GM19043 (cell line): Measurements from ENCODE around the gene HIPK3.
"Not testable (repeated sequence)": the region's sequence is repeated elsewhere in the genome, so short reads cannot be mapped to it uniquely, and the experiment has no call there.

Experiments
- ATAC-seq: cut with Tn5 transposase; IDR thresholded peaks from one replicate; pipeline ENCODE4 v1.9.1; 2021; ENCODE audit warnings: low read depth; ENCODE audit not compliant: unreplicated experiment

The HIPK3 gene

GRCh38 chr11:33347490-33348125, 90.4 kb downstream of the HIPK3 start:
- ATAC-seq = no peak

- no peak for ATAC-seq
Observed at GRCh38 chr11:33350287-33350686, 93.1 kb downstream of the HIPK3 start.

- ATAC-seq = no peak
Observed at GRCh38 chr11:33358150-33358831, 101.1 kb downstream of the HIPK3 start.

DNA sequence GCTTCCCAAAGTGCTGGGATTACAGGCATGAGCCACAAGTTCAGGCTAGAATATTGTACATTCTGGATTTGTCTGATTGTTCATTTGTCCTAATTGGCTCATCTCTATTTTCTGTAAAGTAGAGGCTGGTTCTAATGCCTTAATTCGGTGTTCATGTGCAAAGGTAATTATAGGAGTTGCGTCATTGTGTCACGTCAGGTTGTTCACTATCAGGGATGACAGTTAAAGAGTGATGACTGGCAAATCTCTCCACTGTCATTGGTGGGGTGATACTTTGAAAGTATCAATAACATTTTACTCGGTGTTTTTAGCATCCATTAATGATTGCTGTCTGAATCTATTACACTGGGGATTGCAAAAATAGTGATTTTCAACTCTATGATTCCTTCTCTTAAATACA, 103.5 kb downstream of the HIPK3 start:
- ATAC-seq = no peak

DNA sequence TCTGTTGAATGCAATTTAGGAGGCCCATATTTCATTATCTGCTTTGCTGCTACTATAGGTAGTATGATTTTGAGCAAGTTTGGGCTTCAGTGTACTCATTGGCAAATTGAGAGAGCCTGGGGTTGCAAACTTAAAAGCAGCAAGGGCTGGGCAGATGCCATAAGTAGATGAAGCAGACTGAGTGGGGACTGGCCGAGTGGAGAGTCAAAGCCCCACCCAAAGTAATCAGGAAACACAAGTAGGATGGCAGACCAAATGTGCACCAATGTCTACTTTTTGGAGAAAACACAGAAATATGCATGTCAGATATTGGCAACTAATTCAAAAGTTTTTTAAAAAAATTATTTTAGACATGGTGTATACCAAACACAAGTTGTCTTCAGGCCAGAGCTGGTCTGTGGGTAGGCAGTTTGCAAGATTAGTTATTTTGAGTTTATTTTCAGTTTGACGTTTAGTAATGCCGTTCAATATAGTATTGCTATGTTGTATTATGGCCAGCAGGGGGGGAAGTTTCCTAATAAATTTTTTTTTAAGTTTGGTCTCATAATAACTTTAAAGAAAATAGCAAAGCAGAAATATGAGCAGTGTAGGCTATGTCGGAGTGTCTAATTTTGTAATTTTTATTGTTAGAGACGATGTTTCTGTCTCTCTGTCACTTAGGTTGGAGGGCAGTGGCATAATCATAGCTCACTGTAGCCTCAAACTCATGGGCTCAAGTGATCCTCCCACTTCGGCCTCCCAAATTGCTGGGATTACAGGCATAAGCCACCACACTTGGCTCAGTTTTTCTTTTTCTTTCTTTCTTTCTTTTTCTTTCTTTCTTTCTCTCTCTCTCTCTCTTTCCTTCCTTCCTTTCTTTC, 105.1 kb downstream of the HIPK3 start:
- no peak for ATAC-seq

DNA sequence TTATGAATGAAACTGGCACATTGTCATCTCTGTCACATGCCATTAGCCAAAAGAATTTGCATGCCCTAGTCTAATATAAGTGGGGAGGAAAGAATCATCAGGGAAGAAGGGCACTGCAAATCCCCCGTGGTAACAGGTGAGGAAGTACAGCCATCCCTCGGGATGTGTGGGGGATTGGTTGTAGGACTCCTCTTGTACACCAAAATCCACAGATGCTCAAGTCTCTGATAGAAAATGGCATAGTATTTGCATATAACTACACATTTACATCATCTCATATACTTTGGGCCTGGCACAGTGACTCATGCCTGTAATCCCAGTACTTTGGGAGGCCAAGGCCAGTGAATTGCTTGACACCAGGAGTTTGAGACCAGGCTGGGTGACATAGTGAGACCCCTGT, 109.7 kb downstream of the HIPK3 start:
- ATAC-seq = no peak

GRCh38 chr11:33368475-33368874, 111.3 kb downstream of the HIPK3 start:
- not testable (repeated sequence) for ATAC-seq

DNA sequence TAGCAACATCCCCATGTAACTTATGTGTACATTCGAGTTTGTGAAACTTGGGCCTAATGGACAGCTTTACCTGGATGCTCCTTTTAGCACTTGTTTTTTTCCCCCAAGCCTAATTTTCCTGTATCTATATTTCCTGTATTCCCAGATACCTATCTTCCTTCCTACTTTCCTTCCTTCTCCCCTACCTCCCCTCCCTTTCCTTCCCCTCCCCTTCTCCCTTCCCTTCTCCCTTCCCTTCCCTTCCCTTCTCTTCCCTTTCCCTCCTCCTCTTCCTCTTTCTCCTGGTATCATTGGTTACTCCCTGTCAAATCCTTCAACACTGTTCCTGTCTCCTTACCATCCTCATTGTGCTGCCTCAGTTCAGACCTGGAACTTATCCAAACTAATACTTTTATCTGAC, 111.8 kb downstream of the HIPK3 start:
- ATAC-seq = no peak

GRCh38 chr11:33373636-33374035, 116.5 kb downstream of the HIPK3 start:
- ATAC-seq = no peak

DNA sequence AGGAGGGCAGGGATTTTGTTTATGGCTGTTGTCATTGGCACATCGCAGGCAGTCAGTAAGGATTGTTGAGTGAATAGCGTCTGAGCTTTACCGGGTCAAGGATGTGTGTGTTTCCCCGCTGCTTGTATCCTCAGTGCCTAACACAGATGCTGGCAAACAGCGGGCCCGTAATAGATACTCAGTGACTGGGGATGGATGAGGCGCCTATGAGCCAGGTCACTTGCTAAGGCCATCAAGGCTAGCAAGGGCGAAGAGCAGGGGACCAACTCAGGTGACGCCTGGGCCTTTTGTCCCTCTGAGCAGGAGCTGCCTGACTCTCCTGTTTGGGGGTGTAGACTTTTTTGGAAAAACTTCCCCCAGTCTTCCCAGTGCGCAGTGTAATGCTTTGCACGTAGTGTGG, 118.1 kb downstream of the HIPK3 start:
- ATAC-seq = no peak

GRCh38 chr11:33375688-33376311, 118.6 kb downstream of the HIPK3 start, which contains the start of gene KIAA1549L:
KIAA1549L (plus strand) TSS chr11:33376108.
- ATAC-seq = no peak

GRCh38 chr11:33376331-33377310, 119.4 kb downstream of the HIPK3 start:
- ATAC-seq = no peak

DNA sequence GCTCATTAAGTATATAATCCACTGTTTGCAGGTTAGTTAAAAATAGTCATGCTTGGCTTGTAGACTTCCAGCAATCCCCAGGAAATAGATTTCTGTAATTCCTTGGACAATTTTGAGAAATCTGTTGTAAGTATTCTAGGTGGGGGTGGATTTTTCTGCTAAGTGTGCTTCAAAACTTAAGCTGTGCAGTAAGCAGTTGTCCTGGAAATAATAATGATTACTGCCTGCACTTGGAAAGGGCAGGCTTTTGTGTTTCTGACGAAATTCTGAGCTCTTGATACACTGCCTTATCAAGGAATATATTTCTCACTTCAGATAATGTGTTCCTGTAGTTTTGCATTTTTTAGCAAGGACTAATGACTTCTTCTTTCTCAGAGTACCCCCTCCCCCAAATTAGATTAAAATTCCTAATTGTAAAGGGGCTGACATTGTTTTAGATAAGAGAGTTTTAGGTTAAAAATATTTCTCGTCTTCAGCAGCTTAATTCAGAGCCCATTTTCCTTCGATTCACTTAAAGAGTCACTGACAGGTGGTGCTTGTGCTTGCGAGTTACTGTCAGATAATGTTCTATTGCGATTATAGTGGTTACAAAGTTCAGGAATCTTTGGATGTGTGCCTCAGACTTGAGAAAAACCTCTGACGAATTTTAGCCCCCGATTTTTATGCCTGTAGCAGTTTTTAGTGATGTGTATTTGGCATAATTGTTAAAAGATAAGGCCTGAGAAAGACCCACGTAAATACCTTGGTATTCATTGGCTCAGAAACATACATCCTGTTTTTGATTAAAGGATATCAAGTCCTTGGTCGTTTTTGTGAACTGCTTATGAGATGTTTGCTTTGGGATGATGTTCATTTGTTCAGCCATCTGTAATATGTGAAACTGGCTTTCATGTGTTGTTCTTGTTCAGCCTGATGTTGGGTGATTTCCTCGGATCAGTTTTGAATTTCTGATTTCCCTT, 120.5 kb downstream of the HIPK3 start:
- no peak for ATAC-seq

DNA sequence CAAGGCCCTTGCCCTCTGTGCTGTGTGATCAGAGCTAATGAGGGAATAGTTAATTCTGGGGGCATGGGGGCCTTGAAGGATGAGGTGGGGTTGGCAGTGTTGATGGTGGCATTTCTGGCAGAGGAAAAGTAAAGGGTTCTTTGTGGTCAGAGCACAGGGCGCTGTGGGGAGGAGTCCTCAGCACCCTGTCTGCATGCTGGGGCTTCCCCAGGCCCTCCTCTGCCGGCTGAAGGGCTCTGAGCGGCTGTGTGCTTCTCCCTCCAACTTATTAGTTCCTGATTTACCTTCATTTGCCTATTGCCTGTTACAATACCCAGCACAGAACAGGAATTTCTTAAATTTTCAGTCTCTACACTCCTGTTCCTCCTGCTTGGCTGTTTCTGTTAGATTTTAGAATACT, 122.8 kb downstream of the HIPK3 start:
- ATAC-seq = peak; percentile 56

DNA sequence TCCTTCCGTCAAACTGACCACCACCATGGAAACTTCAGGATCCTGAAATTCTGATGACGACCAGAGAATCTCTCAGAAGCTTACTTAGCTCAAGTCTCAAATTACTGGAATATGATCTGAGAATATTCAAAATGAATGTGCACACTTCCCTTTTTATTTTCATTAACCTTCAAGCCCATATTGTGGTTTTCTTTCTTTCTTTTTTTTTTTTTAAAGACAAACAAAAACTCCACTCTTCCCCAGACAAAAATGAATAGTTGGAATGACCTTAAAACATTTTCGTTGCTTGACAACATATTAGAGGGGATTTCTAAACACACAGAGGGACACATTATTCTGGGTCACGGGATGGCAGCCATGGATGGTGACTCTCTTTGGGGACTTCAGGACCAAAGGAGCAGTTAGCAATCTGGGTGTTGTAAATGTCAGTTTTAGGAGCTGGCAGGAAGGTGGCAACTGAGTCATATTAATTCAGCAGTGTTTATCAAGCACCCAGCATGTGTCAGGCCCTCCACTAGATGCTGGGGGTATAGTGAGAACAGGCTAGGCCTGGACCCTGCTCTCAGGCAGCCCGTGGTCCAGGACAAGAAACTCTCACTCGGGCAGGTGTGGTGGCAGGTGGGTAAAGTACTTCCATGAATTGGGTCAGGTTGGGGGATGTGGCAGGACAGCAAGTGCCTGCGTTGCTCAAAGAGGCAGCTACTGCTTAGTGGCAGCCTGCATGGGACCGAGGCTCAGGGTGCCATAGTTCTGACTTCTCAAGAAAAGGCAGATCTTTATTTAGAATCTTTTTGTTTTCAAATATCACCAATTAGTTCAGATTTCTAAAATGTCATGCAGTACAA, 126.1 kb downstream of the HIPK3 start:
- no peak for ATAC-seq

GRCh38 chr11:33383920-33384209, 126.7 kb downstream of the HIPK3 start:
- ATAC-seq = no peak

- no peak for ATAC-seq
Observed at GRCh38 chr11:33384220-33384619, 127.0 kb downstream of the HIPK3 start.

DNA sequence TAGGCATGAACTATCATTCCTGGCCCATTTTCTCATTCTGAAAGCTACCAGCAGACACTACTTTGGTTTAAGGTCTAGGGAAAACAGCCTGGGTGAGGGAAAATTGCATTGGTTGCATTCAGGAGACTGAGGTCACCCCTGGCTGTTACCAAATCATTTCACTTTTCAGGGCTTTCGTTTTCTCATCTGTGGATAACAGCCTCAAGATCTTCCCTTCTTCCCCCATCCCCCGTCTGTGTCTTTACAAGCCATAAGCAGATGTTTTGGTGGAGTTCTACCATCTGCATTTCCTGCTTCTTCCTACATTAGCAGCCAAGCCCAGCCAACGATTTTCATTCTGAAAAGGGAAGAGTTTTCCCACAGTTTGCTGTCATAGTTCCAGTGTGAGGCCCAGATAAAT, 130.4 kb downstream of the HIPK3 start:
- ATAC-seq = peak; percentile 39
